DLD1 (cell line): ENCODE measurements around the gene ADGRL1.
"Not testable (repeated sequence)": the region's sequence is repeated elsewhere in the genome, so short reads cannot be mapped to it uniquely, and the experiment has no call there.

Experiments used
- in situ Hi-C: cut with HindIII; loops from 2 replicates; pipeline ENCODE4 v1.10.0; 2017; ENCODE audit warnings: low sequenced_read_pairs

Gene ADGRL1

DNA sequence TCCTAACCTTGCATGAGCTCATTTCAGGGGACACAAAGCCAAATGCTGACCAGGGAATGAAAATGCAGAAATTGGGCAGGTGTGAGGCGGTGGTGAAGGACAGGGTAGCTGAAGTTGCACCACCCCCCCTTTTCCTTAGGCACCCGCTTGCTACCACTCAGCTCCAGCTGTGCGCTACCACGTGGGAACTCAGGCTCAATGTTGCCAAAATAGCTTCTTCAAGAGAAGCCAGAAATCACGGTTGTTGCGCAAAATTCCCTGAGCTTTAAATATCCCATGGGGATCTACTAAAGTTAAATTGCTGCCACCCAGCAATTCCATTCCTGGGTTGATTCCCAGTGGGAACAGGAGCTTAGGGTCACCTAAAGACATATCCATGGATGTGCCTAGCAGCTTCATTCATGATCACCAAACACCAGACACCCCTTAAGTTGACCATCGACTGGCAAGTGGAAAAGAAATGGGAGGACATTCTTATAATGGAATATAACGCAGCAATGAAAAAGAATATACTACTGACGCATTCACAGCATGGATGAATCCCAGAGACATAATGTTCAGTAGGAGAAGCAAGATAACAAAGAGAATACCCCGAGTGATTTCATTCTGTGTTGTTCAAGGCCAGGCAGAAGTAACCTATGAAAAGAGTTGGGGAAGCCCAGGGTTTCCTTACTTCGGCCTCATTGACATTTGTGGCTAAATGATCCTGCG lies 12.8 kb upstream of the ADGRL1 start:
- in situ Hi-C loops, result no loop called here

DNA sequence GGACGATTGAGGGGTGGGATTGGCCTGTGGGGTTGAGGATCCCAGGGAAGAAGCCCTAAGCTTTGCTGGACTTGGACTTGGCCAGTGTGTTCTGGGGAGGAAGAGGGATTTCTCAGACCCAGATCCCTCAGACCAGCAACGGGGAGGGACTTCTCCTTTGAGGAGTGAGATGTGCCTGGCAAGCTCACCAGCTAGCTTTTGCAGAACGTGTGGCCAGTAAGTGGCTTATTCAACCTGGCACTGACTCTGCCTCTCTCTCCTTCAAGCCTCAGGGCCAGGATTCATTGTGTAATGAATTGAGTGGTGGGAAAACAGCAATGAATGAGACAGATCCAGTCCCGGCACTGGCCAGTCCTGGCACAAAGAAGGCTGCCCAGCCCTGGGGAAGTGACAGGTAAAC lies 11.9 kb upstream of the ADGRL1 start:
- in situ Hi-C loops, result not testable (repeated sequence)

DNA sequence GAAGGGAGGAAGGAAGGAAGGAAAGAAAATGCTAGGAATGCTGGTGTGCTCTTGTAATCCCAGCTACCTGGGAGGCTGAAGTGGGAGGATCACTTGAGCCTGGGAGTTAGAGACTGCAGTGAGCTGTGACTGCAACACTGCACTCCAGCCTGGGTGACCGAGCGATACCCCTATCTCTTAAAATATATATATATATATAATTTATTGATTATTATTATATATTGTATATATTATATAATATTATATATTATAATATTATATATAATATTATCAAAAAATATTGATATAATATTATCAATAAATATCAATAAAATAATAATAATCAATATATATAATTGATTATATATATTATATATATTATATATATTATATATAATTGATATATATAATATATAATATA lies 8.6 kb upstream of the ADGRL1 start:
- in situ Hi-C loops, result no loop called here

DNA sequence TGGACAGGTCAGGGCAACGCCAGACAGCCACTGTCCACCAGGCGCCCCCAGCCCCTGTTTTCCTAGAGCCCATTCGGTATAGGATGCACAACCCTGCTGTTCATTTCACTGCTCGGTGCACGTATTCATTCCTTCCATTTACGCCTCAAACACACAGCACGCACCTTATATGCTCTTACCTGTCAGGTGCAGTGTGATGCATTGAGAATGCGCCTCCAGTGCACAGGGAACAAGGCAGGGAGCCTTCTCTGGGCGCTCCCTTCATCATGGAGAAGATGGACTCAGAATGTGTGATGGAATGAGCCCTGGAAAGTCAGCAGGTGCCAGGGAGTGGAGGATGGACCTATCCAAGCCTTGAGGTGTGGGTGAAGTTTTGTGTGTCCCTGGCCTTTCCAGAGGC lies 4.2 kb upstream of the ADGRL1 start:
- in situ Hi-C loops, result not testable (repeated sequence)

DNA sequence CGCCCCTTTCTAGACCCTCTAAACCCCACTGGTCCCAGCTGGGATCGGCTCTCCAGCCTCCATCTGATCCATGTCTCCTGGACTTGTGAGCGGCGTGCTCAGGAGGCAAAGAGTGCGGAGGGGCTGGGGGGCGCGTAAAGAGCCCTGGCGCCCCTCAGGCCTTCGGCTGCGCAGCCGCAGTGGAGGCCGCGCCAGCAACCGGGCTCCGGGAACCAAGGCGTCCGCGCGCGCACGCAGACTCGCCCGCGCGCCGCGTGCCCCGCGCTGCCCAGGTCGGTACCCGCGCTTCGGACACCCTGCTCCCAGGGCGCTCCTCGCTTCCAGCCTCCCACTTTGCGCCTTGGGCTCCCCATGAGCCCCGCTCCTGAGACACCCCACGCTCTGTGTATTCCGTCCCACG lies 3.4 kb upstream of the ADGRL1 start:
- in situ Hi-C loops, result not testable (repeated sequence)

DNA sequence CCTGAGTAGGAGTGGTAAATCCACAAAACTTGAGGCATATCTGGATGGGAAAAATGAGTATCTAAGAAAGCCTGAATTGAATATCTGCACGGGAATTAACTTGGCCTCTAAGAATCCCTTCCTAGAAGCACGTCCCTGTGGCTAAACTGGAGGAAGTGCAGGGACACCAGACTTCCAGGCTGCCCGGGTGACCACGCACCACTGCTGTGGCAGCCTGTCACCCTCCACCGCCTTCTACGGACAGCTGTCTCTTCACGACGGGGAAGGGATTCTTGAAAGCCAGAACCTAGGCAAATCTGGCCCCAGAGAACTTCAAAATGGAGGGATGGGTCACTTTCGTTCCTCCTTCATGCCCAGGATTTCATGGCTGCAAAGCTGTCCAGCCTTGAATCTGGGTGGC lies 2.5 kb upstream of the ADGRL1 start:
- in situ Hi-C loops, result not testable (repeated sequence)

DNA sequence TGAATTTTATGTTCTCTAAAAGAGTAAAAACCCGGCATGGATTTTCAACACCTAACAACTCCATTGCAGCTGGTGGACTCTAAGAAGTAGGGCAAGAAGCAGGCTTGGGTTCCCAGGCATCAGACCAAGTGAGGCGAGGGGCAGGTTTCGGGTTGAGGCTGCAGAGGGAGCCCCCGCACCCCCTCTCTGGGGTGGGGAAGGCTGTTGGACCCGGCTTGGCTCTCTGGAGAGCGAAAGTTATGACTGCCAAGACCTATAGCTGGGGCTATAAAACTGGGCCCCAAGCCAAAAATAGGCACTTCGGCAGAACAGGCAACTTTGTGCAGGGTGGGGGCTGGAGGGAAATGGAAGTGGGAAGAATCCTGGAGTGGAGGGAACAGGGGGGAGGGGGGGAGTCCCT lies 1.8 kb upstream of the ADGRL1 start:
- in situ Hi-C loops, result not testable (repeated sequence)

DNA sequence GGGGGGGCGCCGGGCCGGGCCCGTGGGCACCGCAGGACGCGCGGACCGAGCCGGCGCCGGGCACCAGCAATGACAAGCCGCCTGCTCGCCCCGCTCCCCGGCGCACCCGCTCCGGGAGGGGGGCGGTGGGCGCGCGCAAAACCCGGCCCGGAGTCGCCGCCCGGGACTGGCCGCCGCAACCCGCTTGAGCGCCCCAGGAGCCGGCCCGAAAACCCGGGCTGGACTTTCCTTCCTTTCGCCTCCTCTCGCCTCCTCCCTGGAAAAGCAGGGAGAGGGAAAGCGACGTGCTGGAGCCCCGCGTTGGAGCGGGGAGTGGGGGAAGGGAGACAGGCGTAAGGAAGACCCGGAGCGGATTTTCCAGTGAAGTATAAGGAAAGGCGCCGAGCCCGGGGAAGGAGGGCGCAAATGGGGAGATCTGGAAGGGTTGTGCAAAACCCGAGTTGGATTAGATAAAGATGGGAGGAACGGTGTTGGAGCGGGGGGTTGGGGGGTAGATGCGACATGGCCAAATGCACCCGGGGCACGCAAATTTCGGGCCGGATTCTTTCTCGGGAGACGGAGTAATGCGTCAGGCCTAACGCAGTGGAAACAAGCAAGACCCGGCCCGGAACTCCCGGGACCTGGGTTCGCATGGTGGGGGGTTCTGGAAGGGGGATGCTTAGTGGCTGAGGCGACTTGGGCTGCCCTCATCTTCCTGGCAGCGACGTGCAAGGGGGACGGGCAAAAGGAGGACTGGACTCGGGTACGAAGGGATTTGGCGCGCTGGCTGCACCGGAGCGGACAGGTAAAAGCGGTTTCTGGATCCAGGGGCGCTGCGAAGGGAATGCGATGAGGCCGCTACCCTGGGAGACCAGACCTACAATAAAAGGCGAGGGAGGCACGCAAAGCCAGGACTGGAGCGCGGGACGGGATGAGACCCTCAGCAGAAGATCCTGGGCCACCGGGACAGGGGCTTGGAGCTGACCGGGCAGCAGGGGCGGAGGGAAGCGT lies 1.1 kb upstream of the ADGRL1 start:
- in situ Hi-C loops, result not testable (repeated sequence)

DNA sequence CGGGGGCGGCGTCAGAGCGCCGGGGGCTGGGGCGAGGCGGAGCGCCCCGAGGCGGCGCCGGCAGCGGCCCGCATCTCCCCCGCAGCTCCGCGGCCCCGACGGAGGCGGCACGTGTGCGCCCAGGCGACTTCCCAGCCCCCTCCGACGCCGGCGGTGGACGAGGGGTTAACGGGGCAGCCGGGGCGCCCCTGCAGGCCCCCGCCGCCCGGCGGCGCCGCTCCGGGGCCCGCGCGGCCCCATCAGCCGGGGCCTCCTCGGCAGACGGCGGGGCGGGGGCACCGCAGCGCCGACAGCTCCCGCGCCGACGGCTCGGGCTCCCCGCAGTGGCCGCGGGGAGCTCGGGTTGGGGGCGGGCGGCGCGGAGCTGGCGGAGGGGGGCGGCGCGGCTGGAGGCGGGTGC lies 339 bp upstream of the ADGRL1 start:
- in situ Hi-C loops, result not testable (repeated sequence)

DNA sequence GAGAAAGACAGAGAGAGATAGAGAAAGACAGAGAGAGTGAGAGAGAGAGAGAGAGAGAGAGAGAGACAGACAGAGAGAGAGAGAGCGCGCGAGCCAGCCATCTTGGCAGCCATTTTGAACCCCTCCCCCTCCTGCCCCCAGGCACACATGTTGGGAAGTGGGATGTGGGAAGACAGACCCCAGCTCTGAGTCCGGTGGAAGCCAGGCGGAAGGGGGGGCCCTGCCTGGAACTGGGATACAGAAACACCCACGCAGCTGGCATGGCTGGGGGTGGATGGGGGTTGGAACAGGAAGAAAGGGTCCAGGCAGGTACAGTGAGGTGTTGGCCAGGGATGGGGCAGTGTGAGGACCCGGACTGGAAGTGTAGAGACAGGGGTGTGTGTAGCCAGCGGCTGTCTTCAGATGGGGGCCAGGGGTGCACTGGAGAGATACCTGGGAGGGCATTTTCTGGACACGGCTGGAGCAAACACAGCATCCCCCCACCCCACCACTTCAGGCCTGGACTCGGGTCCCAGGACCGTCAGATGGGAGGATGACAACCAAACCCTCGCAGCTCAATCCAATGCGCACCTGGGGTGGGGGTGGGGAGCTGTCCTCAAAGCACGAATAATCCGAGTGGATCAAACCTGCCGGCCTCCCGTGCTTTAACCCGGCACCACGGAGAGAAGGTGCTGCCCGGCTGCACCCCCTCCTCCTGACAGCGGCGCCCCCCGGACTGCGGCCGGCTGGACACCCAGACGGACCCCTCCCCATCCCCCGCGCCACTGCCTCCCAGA lies 1.1 kb downstream of the ADGRL1 start:
- in situ Hi-C loops, result not testable (repeated sequence)

DNA sequence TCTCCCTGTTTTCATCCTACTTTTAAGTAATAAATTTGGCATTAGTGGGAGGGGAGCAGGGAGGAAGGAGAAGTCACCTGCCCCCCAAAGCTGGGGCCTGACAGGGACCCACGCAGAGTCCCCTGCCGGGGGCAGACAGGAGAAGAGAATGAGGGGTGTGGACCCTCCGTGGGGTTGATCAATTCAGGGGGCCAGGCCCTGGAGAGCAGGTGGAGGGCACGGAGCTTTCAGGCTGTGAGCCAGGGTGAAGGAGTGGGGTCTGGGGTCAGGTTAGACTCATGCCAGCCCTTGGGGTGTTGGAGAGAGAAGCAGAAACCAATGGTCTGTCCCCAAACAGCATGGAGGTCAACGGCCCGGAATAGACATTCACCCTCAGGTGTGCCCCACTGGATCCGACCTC lies 1.8 kb downstream of the ADGRL1 start:
- in situ Hi-C loops, result not testable (repeated sequence)

DNA sequence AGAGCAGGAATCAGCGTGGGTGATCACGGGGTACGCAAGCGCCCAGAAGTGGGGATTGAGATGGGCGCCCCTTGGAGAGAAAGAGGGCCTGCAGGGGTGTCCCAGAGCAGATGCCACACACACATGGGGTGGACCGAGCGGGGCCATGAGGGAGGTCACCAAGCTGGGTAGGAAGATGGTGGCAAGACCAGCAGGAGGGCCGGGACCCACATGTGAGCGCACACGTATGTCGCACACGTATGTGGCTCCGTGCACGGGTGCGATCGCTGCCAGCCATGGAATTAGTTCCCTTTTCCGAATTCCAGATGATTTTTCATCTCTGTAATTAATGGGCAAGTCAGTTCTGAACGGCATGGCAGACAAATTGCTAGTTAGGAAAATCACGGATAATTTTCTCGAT lies 2.2 kb downstream of the ADGRL1 start:
- in situ Hi-C loops, result not testable (repeated sequence)

DNA sequence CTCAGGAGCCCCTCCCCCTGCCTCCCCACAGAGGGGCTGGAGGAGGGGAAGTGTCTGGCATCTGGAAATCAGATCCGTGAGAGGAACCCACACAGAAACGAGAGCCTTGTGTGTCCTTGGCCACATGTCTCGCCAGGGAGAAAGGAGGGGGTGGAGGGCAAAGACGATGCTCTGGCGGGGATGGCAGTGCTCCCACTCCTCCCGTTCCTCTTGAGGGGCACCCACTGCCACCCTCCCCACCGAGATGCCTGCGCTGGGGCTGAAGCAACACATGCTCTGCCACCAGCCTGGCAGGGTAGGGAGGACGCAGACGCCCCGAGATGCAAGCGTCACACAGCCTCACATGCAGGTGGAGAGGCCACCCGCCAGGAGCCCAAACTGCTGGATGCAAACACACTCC lies 2.8 kb downstream of the ADGRL1 start:
- in situ Hi-C loops, result no loop called here

DNA sequence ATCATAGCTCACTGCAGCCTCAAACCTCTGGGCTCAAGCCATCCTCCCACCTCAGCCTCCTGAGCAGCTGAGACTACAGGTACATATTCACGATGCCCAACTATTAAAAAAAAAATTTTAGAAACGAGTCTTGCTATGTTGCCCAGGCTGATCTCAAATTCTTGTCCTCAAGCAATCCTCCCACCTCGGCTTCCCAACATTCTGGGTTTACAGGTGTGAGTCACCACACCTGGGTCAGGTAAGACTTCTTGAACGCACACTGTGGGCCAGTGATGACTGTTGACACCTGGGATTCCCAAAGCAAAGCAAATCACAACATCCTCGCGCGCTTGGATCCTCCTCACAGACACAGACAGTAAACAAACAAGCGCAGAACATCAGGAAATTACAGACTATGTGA lies 4.5 kb downstream of the ADGRL1 start:
- in situ Hi-C loops, result not testable (repeated sequence)

DNA sequence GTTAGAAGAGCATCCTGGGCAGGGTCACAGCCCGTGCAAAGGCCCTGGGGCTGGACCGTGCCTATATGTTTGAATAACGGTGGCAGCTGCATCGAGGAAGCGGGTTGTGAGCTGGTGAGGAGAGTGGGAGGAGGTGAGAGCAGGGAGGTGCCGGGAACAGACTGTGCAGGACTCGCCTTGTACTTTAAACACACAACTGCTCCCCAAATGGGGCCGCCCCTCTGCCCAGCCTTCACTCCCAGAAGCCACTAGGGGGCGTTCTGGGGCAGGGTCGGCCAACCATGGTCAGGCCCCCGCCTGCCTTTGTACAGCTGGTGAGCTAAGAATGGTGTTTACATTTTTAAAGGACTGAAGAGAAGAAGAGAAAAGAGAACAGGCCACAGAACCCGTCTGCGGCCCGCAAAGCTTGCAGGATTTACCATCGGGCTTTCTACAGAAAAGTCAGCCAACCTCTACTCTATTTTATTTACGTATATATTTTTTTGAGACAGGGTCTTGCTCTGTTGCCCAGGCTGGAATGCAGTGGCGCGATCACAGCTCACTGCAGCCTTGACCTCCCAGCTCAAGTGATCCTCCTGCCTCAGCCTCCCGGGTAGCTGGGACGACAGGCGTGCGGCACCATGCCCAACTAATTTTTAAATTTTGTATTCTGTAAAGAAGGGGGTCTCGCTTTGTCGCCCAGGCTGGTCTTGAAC lies 5.7 kb downstream of the ADGRL1 start:
- in situ Hi-C loops, result not testable (repeated sequence)

DNA sequence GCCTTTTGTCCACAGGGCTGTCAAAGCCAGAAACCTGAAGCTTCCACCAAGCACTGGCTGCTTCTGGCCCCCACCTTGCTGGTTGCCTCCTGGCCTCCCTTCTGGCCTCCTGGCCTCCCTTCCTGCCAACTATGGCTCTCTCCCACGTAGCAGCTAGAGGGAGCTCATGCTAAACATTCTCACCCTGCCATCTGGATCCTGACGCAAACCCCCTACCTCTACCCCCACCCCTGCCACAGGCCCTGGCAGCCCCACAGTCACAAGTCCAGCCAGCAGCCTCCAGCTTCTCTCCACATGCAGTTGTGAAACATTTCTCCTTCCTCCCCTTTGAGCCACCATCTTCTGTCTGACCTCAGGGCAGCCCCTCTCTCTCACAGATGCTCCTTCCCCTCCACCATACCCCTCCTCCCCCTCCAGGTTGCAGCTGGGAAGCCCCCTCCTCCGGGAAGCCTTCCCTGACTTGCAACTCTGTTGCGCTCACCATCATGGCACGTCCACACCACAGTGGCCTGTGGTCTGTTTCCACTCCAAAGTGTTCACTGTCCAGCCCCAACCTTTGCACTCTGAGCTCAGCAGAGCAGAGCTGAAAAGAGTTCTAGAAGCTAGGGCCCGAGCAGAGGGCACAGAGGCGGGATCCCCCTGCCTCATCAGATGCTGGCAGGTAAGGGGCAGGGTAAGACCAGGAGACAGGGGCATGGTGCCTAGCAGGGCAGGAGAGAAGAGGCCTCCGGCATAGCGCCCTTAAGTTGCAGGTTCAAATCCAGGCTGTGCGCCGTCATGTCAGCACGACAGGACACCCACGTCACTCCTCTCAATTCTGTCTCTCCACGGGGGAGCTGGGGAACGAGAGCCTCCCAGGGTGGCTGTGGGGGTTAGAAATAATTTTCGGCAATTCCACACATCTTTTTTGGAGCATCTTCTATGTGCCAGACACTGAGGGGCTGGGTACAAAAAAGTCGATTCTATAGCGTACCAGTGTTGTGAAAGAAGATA lies 7.3 kb downstream of the ADGRL1 start:
- in situ Hi-C loops, result no loop called here

DNA sequence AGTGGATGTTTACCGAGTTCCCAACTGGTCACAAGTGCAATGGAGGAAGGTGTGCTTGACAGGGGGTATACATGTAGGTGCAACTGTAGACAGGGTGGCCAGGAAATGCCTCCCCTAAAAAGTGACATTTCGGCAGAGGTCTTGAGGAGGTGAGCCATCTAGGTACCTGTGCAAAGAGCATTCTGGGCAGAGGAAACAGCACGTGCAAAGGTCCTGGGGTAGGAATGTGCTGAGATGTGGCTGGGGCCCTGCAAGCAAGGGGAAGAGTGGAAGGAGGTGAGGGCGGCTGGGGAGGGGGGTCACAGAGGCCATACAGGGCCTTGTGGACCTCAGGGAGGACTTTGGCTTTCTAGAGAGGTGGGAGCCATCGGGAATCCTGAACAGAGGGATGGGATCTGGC lies 8.1 kb downstream of the ADGRL1 start:
- in situ Hi-C loops, result no loop called here

DNA sequence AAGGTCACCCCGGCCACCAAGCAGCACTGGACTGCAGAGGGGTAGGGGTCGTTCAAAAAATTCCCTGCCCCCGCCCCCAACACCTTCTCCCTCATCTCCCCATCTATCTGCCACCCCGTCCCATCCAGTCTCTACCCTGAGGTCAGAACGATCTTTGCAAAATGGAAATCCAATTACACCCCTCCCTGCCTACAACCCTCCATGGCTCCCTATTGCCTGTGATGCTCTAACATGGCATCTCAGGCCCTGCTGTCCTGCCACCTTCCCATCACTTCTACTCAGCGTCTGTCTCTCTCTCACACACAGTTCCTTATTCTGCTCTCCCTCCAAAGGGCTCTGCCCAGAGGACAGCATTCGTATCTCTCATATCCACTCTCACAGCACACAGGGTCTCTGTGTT lies 8.7 kb downstream of the ADGRL1 start:
- in situ Hi-C loops, result not testable (repeated sequence)

DNA sequence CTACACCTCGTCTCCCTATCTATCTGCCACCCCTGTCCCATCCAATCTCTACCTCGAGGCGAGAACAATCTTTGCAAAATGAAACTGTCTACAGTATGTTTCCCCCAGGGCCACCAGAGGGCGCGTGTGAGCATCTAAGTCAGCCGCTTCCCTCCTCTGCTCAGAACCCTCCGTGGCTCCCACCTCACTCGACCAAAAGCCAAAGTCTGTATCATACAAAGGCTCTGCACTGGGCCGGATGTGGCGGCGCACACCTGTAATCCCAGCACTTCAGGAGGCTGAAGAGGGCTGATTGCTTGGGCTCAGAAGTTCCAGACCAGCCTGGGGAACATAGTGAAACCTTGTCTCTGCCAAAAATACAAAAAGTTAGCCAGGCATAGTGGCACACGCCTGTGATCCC lies 9.9 kb downstream of the ADGRL1 start:
- in situ Hi-C loops, result not testable (repeated sequence)

DNA sequence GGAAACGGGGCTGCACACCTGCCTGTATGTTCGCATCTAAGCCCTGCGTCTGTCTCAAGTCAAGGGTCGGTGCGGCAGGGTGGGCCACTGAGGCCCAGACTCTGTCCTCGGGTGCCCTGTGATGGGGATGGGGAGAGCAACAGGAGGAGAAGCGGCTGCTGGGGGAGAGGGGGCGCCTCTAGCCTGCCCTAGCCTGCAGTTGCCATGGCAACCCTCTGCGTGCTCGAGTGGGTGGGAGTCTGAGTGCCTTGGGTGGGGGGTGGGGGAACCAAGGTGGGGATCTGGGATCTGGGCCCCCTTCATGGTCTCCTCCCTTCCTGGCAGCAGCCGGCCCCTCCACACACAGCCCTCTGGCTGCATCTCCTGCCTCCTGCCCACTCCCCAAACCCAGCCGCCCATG lies 10.8 kb downstream of the ADGRL1 start:
- in situ Hi-C loops, result not testable (repeated sequence)
